HCT116 (cell line): ENCODE data around the gene FBXL3. TPM values are rescaled to one million over a fixed set of nuclear protein-coding genes. Genes with fewer than 3 reads are reported as not detected.

Experiments
- ATAC-seq: fragments of 200-7000 bp; cut with Tn5 transposase; 2 replicates; pipeline ENCODE4 v1.9.1; 2020; ENCODE audit warnings: mild to moderate bottlenecking, moderate library complexity
- BruUV-seq: library from RNA; stranded (reverse); fragments of 400-500 nt; replicated peaks from 2 replicates; lab custom pipeline; 2021; lab: Mats Ljungman, UMichigan
- CTCF ChIA-PET: fragments of 300-600 bp; sonication (Branson Sonifier 250); formaldehyde crosslinking; loops from one replicate; lab custom pipeline; 2021; ENCODE audit warnings: antibody characterized with exemption; lab: Charles Lee
- POLR2A ChIA-PET: fragments of 300-600, 350-600 bp; sonication (Branson Sonifier 250); formaldehyde crosslinking; loops from one replicate; lab custom pipeline; 2021; ENCODE audit warnings: antibody characterized with exemption; lab: Charles Lee
- RAD21 ChIA-PET, 2 experiments: fragments of 300-600 bp; sonication (Branson Sonifier 250); formaldehyde crosslinking; loops; one replicate each; lab custom pipeline; 2023; ENCODE audit warnings: low total read pairs in 2 of 2; ENCODE audit not compliant: uncharacterized antibody in 2 of 2, unreplicated experiment in 2 of 2, low non-redundant PET in 1 of 2; lab: Charles Lee
- DNase-seq: peaks from one replicate; pipeline ENCODE4 v3.0.0-alpha.2; 2010; ENCODE audit warnings: low read depth, low spot score
- H2AFZ ChIP-seq: fragments of 200-600 bp; shearing (Covaris generic), sonication (generic); 2 replicates; pipeline ENCODE4 v1.6.1; 2017; ENCODE audit warnings: low read depth, mixed run types, mixed read lengths, antibody characterized with exemption, low read length; ENCODE audit not compliant: poor library complexity, severe bottlenecking
- H3K27ac ChIP-seq: 2 replicates; pipeline ENCODE4 v1.5.1; 2012; ENCODE audit warnings: low read depth, low read length
- H3K27me3 ChIP-seq: fragments of 200-600 bp; sonication (generic); 2 replicates; pipeline ENCODE4 v1.6.1; 2016; ENCODE audit warnings: mixed run types, low read length, mixed read lengths; ENCODE audit not compliant: insufficient read depth
- H3K36me3 ChIP-seq, 2 experiments: fragments of 200-500 bp in 1 of 2; fragments of 200-600 bp in 1 of 2; sonication (Bioruptor generic) in 1 of 2; sonication (generic) in 1 of 2; 2 replicates each; pipeline versions ENCODE4 v1.5.1 to v1.6.1; 2014 to 2016; ENCODE audit warnings: low read length in 2 of 2, inconsistent platforms in 1 of 2, mixed read lengths in 1 of 2, mixed run types in 1 of 2; ENCODE audit not compliant: insufficient read depth in 2 of 2, control insufficient read depth in 1 of 2
- H3K4me1 ChIP-seq, 2 experiments: fragments of 200-600 bp in 1 of 2; sonication (generic) in 1 of 2; 2 replicates each; pipeline versions ENCODE4 v1.5.1 to v1.6.1; 2012 to 2017; ENCODE audit warnings: low read length in 2 of 2, inconsistent platforms in 1 of 2, mild to moderate bottlenecking in 1 of 2, mixed read lengths in 1 of 2, mixed run types in 1 of 2, moderate library complexity in 1 of 2; ENCODE audit not compliant: insufficient read depth in 2 of 2, control insufficient read depth in 1 of 2
- H3K4me2 ChIP-seq: fragments of 200-600 bp; sonication (generic); 2 replicates; pipeline ENCODE4 v1.6.1; 2017; ENCODE audit warnings: mixed run types, low read length, mixed read lengths
- H3K4me3 ChIP-seq, 2 experiments: fragments of 200-600 bp in 1 of 2; sonication (generic) in 1 of 2; replicated peaks in 1 of 2; 2 replicates each; pipeline ENCODE4 v1.5.1; 2011 to 2016; ENCODE audit warnings: low read length in 2 of 2, control low read depth in 1 of 2, low read depth in 1 of 2, mild to moderate bottlenecking in 1 of 2, mixed read lengths in 1 of 2, mixed run types in 1 of 2
- H3K79me2 ChIP-seq: fragments of 200-600 bp; sonication (generic); 2 replicates; pipeline ENCODE4 v1.6.1; 2017; ENCODE audit warnings: mild to moderate bottlenecking, mixed run types, low read length, moderate library complexity, mixed read lengths; ENCODE audit not compliant: insufficient read depth
- H3K9ac ChIP-seq: fragments of 200-600 bp; sonication (generic); 2 replicates; pipeline ENCODE4 v1.6.1; 2016; ENCODE audit warnings: low read length, mixed read lengths
- H3K9me2 ChIP-seq: fragments of 200-600 bp; sonication (generic), shearing (Covaris generic); 2 replicates; pipeline ENCODE4 v1.6.1; 2017; ENCODE audit warnings: mixed run types, mild to moderate bottlenecking, moderate library complexity; ENCODE audit not compliant: insufficient read depth
- H3K9me3 ChIP-seq, 2 experiments: fragments of 200-500 bp in 1 of 2; fragments of 200-600 bp in 1 of 2; sonication (Bioruptor generic) in 1 of 2; sonication (generic) in 1 of 2; 2 replicates each; pipeline ENCODE4 v1.6.1; 2014 to 2017; ENCODE audit warnings: low read length in 2 of 2, mixed read lengths in 2 of 2, inconsistent platforms in 1 of 2, low read depth in 1 of 2, mild to moderate bottlenecking in 1 of 2, mixed run types in 1 of 2, moderate library complexity in 1 of 2; ENCODE audit not compliant: control insufficient read depth in 1 of 2, insufficient read depth in 1 of 2
- H4K20me1 ChIP-seq: fragments of 200-600 bp; sonication (generic), shearing (Covaris generic); 2 replicates; pipeline ENCODE4 v1.6.1; 2017; ENCODE audit warnings: mixed run types, mild to moderate bottlenecking, moderate library complexity; ENCODE audit not compliant: insufficient read depth
- CBX3 ChIP-seq: IDR thresholded peaks from 2 replicates; pipeline ENCODE4 v1.6.1; 2012; ENCODE audit warnings: low read depth
- CEBPB ChIP-seq: IDR thresholded peaks from 2 replicates; pipeline ENCODE4 v1.6.1; 2012; ENCODE audit warnings: low read depth
- EZH2phosphoT487 ChIP-seq: fragments of 200-600 bp; IDR thresholded peaks from 2 replicates; pipeline ENCODE4 v1.6.1; 2018; ENCODE audit warnings: antibody characterized with exemption, borderline replicate concordance
- ZFX ChIP-seq: fragments of 450-650 bp; IDR thresholded peaks from 2 replicates; pipeline ENCODE4 v1.6.1; 2017
- intact Hi-C: fragments of 100-400 bp; cut with micrococcal nuclease; formaldehyde crosslinking; loops from 2 replicates; pipeline ENCODE4 v1.10.0; 2022
- total RNA-seq: library from RNA; stranded (reverse); gene quantifications from one replicate; pipeline ENCODE4 v1.2.1, GENCODE V29; 2021; ENCODE audit not compliant: unreplicated experiment
- TF ChIP-seq, protein P1 (sequence below): IDR thresholded peaks from 2 replicates; pipeline ENCODE4 v1.6.1; 2012; ENCODE audit warnings: low read depth

FBXL3 gene
- total RNA-seq, 1 experiment from 2014 or later = 24.0 TPM

- TF ChIP-seq, protein P1, sequence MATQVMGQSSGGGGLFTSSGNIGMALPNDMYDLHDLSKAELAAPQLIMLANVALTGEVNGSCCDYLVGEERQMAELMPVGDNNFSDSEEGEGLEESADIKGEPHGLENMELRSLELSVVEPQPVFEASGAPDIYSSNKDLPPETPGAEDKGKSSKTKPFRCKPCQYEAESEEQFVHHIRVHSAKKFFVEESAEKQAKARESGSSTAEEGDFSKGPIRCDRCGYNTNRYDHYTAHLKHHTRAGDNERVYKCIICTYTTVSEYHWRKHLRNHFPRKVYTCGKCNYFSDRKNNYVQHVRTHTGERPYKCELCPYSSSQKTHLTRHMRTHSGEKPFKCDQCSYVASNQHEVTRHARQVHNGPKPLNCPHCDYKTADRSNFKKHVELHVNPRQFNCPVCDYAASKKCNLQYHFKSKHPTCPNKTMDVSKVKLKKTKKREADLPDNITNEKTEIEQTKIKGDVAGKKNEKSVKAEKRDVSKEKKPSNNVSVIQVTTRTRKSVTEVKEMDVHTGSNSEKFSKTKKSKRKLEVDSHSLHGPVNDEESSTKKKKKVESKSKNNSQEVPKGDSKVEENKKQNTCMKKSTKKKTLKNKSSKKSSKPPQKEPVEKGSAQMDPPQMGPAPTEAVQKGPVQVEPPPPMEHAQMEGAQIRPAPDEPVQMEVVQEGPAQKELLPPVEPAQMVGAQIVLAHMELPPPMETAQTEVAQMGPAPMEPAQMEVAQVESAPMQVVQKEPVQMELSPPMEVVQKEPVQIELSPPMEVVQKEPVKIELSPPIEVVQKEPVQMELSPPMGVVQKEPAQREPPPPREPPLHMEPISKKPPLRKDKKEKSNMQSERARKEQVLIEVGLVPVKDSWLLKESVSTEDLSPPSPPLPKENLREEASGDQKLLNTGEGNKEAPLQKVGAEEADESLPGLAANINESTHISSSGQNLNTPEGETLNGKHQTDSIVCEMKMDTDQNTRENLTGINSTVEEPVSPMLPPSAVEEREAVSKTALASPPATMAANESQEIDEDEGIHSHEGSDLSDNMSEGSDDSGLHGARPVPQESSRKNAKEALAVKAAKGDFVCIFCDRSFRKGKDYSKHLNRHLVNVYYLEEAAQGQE = no peak
- TF ChIP-seq ZFX = no peak
- no peak for TF ChIP-seq CEBPB
- no peak for TF ChIP-seq CBX3
Observed at GRCh38 chr13:77048681-77049080, 21.7 kb upstream of the FBXL3 start (continued).

DNA sequence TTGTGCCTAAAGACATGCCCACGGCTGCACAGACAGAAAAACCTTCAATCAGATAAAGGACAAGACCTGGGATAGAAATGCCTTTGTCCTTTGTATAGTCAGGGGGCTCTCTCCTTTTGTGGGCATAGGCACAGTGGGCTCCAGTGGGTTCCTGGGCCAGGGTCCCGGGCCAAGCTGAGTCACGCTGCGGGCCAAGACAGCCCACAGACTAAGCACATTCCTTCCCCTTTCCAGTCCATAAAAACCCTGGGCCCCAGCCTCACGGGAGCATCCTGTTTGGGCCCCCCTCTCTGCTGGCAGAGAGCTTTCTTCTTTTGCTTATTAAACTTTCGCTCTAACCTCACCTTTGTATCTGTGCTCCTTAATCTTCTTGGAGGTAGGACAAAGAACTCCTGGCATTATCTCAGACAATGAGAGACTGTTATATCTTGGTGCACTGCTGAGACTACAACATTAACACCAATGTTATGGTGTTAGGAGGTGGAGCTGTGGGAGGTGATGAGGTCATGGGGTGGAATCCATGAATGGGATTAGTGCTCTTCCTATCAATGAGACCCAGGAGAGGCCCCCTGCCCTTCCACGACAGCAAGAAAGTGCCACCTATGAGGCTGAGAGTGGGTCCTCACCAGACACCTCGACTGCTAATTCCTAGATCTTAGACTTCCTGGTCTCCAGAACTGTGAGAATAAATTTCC, 20.8 kb upstream of the FBXL3 start:
- ATAC-seq = no peak
- Histone ChIP-seq H3K9me3 (no peaks in the 10 kb centered on the region), H2AFZ (no peak overlapping the region), H3K27ac (no peak overlapping the region), H3K4me3 (no peak overlapping the region), H4K20me1 (no peaks in the 10 kb centered on the region), H3K9ac (no peak overlapping the region), H3K27me3 (no peaks in the 10 kb centered on the region), H3K4me2 (no peak overlapping the region), H3K9me2 (no peaks in the 10 kb centered on the region), H3K4me1 (no peaks in the 10 kb centered on the region), H3K79me2 (no peaks in the 10 kb centered on the region), H3K36me3 (peaks cover 10 to 17% of the 10 kb centered on the region in 2 experiments; a peak in 3 of 4 replicates)
- intact Hi-C loops = no loop called here
- no peak for DNase-seq
- no TSS peak for BruUV-seq
- ChIA-PET CTCF (no interaction called here), POLR2A (no interaction called here), RAD21 (no interaction called here)
- TF ChIP-seq CEBPB (no peak), EZH2phosphoT487 (no peak)
